MV-4-11 (cell line): ENCODE results near the gene GDF15.

Experiments
- DNase-seq: peaks from one replicate; lab custom pipeline; 2025; lab: John Stamatoyannopoulos, UW

The GDF15 gene

DNA sequence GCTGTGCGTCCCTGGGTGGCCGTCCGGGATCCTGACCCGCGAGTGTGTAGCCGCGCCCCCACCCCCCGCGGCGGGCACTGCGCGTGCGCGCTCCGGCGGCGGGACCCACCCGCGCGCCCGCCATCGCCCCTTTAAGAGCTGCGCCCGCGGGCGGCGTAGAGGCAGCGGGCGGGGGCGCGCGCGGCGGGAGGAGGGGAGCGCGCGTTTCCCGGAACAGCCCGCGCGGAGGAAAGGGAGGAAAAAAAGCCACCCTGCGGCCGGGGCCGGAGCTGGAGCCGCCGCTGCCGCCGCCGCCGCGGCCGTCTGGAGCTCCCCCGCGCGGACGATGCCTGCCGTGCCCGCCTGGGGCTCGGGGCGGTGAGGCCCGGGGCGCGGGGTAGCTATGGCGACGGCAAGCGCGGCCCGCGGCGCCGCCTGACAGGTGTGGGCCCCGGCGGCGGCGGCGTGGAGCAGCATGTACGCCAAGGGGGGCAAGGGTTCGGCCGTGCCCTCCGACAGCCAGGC is 33.3 kb downstream of the GDF15 start, which contains the start of gene SSBP4:
TSS of gene SSBP4 (plus strand) at position 204 of the 504 bp plus-strand sequence. CDS start at position 455, 251 bp downstream.
- peak; percentile 81 for DNase-seq

DNA sequence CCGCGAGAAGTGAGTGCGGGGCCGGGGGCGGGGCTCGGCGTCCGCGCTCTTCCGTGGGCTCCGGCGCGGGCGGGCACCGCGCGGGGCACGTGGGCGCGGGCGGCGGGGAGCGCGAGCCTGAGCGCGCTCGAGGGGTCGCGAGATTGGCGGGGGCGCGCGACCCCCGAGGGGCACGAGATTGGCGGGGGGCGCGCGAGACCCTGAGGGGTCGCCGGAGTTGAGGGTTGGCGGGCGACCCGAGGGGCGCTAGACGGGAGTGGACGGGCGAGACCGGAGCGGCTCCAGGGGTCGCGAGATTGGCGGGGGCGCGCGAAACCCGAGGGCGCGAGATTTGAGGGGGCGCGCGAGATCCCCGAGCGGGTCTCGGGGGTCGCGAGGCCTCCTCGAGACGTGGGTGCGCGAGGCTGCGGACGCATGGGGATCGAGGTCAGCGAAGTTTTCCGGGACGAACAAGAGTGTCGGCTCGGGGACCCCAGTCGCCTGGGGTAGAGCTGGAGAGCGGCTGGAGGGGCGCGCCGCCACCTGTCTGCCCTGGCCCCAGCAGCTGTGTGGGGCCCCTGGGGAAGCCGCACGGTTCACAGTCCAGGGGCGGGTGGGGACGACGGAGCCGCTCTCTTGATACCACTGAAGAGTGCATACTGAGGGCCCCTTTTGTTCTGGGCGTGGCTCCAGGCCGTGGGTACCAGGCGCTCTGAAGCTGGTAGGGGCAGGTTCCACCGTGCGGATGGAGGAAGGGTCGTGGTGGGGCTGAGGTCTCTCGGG is 33.9 kb downstream of the GDF15 start:
- DNase-seq, result no peak

DNA sequence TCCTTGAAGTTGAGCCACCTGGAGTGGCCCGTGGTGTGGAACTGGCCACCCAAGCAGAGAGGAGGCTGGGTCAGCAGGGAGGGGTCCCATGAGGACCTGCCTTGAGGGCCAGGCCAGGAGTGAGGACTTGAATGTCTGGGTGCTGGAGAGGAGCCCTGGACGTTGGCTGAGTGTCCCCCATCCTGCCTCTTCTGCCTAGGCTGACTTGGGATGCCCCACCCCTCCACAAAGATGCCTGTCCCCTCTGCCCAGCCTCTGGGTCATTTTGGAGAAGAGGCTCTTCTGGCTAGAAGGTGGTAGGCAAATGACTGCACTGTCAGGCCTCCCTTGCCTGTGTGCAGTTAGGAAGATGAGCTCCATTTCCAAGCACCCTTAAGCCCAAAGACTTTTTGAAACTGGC is 35.0 kb downstream of the GDF15 start:
- no peak for DNase-seq

DNA sequence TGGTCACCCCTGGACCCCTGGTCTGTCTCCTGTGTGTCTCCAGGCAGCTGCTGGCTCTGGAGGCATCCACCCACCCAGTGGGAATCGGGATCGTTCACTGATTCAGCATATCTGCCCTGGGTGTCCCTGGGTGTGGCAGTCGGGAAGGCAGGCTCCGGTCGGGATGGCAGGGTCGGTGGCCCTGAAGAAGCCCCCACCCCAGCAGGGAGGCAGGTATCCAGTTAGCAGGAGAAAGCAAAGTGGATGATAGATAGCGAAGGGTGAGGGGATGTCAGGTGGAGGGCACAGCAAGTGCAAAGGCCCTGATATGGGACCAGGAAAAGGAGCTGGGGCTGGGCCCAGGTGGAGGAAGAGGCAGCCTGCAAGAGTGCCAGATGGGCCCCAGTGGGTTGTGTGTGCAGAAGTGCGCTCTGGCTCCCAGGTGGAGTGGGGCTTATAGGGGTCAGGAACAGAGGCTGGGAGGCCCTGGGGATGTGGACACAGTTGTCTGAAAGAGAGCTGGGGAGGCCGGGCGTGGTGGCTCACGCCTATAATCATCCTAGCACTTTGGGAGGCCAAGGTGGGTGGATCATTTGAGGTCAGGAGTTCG is 35.5 kb downstream of the GDF15 start:
- no peak for DNase-seq

DNA sequence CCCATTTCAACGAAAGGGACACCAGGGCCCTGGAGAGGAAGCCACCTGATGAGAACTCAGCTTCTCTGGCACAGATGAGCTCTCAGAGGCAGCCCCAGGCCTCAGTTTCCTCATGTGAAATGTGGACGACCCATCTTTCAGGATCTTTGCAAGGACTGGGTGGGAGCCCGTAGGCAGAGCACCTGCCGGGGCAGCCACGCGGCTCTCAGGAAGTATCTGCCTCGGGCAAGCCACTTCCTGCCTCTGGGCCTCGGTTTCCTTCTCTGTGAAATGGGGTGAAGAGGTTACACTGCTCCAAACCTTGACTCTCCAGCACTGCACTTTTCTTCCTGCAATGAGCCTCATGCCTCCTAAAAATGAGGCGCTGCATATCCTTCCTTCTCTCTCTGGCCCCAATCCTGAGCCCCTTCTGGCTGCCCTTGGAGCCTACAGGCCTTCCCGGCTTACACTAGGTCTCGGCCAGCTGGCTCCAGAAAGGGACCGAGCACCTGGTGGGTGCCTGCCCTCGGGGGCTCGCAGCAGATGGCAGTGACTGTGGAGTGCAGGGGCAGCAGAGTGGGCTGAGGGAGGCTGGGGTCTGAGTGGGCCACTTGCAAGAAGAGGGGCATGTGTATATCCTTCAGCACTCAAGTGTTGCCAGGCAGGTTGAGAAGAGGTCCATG is 36.7 kb downstream of the GDF15 start:
- no peak for DNase-seq

DNA sequence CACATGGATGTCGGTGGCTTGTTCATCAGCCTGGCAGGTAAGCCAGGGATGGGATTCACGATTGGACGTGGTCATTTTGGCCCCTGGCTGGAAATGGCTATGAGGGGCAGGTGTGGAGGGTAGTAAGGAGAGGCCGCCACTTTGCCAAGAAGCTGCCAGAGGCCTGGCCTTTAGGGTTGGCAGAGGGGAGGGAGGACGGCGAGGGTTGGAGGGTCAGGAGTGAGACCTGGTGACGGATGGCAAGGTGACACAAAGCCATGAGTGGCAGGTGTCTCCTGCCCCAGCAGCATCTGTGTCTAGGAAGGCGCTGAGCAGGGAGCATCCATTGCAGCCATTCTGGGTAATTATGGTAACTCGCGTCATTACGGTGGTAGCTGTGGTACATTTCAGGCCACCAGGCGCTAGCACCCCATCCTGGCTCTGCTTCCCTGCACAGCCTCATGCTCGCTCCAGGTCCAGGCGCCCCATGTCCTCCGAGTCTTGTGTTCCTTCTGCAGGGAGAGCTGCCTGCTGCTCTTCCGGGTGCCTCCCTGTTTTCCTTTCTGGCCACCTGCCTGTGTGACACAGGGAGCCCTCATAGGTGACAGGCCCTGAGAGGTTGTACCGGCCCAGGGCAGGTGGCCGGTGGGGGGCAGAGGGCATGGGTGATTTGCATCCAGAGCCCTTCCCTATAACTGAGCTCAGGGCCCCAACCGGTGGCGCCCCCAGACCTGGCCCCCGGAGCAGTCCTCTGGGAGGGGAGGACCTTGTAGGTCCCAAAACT is 37.5 kb downstream of the GDF15 start:
- DNase-seq, result no peak

DNA sequence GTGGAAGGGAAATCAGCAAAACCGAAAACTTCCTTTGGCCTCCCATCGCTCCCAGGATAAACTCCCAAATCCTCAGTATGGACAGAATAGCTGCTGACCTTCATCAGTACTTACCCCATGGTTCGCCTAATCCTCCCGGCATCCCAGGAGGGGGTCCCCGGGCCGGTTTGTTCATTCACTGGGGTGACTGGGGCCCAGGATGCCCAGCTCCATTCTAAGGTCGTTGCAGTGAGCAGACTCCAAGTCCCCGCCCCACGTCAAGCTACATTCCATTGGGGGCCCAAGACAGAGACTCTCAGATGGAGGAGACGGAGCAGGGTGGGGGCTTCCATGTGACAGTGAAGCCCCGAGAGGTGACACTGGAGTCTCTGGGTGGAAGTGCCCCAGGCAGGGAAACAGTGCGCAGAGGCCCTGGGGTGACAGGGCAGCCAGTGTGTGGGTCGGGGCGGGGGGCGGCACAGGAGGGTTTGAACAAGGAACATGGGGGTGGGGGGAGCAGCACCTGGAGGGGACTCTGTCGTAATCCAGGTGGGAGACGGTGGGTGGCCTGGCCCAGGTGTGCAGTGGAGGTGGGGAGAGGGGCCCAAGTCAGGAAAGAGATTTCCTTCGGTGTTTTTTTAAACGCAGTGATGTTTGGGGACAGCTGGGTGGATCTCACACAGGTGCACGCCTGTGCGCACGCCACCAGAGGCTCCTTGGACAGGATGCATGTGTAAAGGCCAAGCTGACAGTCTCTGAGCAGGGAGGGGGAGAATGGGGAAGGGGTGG is 38.3 kb downstream of the GDF15 start:
- no peak for DNase-seq

DNA sequence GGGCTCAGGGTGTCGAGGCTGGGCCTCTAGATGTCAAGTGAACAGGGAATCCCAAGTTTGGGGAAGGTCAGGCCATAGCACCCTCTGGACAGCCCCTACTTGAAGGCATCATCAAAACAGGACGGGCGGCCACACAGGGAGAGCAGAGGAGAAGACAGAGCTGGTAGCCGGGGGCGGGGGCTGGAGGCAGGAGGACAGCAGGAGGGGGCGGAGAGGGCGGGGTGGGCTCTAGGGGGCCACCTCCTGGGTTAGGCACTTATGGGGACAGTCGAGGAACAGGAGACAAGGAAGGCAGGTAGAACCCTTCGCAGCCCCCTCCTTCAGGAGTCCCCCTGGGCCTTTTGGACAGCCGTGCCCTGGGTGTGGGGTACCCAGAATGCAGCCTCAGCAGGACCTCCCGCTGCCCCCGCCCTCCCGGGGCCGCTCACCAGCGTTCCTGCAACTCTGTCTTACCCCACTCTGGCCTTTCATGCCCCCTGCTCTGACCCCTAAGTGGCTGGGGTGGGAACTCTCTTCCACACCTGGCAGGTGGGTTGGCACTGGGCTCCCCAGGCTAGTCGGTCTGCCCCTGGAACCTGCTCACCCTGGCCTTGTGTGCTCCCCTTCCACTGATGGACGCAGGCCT is 39.0 kb downstream of the GDF15 start:
- DNase-seq, result no peak

DNA sequence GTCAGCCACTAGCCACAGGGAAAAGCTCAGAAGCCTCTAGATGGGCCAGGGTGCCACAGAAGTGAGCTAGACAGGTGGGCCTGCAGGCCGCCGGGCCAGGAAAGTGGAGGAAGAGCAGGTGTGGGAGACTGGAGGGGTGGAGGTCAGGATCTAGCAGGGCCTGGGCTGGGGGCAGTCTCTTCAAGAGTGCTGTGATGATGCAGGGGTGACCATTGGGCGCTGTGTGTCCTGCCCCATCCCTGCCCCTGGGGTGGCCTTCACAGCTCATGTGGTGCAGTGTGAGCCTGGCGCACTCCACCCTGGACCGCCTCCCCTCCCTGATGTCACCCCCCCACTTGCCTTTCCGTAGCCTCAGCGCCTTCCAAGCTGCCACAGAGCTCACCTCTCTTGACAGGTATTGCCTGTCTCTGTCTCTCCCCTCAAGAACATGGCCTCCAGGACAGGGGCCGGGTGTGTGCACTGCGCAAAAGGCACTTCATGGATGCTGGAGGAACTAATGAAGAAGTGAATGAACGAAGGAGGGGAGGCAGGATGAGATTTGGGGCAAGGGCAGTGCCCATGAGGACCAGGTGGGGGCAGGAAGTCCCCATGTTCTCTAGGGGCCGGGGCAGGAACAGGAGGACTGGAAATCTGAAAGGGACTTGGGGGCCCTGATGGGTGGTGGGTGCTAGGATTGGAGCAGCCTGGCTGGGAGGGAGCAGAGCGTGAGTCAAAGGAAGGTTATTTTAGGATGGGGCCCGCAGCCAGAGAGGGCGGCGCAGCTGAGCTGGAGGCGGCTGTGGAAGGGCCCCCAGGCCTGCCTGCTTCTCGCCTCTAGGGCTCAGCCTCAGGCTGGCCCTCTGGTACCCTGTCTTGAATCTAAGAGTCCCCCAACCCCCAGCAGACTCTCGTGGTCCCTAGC is 39.8 kb downstream of the GDF15 start:
- peak; percentile 43 for DNase-seq

DNA sequence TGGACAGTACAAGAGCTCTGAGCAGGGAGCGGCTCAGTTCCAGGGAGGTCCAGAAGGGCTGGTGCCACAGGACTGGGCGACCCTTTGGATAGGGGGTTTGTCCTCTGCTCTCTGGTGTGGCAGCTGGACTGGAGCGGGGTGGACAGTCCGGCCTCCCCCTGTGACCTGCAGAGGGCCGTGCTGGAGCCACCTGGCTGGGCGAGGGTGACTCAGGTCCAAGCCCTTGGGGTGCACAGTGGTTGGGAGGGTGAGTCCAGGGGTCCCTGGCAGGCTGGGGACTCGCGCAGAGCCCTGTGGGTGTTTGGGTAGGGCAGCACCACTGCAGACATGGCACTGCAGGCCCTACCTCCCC is 40.4 kb downstream of the GDF15 start:
- DNase-seq, result no peak

DNA sequence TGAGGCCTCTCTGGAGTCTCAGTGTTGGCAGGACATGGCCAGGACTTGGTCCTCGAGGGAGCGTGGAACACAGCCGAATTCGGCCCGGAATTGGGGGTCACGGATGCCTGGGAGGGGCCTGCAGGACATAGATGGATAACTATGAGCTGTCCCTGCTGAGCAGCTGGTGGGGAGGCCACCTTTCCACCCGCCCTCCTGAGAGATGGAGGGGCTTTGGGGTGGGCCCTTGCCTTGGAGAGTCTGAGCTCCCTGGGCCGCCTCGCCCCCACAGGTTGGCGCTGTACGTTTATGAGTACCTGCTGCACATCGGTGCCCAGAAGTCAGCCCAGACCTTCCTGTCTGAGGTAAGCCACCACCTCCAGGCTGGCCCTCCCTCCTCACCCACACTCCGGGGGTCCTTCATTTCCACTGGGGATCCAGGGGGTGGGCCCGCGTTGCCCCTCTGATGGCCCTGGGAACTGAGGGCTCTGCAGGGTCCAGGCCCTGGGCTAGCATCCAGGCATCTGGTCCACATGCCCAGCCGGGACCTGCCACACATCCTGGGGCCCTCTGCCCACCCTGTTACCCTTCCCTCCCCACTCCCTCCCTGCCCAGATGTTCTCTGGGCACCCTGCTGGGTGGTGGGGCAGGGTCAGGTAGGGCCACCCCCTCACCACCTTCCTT is 41.3 kb downstream of the GDF15 start:
- no peak for DNase-seq

DNA sequence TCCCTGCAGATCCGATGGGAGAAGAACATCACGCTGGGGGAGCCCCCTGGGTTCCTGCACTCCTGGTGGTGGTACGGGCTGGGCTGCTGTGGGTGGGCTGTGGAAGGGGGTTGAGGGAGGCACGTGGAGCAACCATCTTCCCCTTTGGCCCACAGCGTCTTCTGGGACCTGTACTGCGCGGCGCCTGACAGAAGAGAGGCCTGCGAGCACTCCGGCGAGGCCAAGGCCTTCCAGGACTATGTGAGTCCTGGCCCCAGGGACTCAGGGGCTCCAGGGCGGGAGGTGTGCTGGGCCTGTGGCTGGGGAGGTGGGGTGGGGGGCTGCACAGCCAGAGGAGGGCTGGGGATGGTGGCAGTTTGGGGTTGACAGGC is 41.8 kb downstream of the GDF15 start:
- no peak for DNase-seq

DNA sequence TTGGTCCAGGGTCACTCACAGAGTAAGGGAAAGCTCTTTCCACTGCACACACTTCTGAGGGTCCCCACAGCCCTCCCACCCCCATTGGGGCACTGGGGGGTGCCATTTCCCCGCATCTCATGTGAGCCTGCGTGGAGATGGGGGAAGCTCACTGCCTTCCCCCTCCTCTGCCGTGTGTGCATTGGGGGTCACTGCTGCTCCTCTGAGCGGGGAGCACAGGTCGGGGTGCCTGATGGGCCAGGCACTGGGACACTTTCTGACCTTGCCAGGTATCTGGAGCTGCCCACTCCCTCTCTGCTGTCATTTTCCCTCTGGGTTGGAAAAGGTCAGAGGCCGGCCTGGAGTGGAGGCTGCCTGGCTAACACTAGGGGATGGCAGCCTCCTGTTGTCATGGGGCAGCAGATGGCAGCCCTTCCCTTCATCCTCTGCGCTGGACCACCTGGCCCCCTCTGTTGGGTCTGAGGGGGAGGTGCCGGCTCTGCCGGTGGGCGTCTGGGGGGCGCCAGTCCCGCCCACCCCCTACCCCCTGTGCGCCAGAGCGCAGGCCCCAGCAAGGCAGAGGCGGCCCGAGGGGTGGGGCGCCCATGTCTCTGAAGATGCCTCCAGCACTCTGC is 42.3 kb downstream of the GDF15 start:
- DNase-seq, result no peak

DNA sequence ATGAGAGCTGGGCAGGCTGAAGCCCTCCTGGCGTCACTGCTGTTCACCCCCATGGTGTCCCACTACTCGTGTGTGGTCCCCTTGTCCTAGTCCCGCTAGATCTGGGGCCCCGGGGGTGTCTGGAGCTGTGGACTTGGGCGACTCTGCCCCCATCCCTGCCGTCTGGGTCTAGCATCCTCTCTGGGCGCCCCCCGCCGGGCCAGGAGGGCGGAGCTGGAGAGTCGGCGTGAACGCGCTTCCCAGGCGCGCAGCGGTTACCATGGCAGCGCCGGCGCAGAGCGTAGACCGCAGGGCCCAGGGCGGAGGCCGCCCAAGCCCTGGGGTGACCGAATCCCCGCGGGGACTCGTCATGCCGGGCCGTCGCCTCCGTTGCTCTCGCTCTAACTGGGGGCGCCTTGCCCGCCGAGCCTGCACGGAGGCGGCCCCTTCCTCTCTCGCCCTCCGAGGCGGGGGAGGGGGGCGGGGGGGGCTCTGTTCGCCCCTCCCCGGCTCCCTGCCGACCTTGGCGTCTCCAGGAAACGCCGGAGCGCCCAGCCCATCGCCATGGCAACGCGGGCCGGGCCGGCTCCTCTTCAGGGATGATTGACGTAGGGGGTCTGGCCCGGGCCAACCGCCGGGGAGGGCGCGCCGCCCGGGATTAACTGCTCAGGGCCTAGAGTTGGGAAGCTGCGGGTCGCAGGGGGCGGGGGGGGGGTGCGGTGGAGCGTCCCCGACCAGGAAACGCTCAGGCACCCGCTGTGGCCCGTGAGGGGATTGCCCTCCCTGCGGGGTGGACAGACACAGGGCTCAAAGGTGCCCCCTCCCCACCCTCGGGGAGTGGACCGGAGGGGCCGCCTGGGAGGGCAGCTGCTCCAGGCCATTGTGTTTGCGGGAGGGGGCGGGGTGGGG is 43.1 kb downstream of the GDF15 start:
- DNase-seq, result peak; percentile 80

DNA sequence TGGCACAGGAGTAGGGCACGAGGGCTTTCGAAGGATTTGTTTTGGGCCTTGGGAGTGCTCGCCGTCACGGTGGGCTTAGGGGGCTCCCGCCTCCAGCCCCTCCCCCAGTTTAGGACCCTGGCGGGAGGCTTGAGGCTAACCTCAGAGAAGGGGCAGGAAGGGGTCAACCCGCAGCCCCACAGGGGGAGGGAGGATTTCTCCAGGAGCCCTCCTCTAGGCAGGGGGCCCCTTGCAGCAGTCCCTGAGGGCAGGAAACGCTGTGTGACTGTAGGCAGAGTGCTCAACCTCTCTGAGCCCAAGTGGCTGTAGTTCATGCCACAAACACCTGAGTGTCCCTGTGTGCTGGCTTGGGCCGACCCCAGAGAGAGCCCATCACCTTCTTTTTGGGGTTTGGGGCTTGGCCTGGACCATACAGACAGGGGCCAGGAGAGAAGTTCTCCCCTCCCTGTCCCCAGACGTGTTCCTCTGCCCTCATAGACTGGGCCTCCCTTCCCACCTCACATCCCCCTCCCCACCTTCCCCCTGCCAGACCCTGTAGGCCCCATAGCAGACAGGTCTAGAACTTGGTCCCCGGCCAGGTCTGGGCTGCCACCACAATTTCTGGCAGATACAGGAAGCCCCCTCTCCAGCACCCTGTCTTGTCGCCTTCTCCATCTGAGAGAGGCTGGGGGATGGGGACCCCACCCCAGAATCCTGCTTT is 43.9 kb downstream of the GDF15 start:
- DNase-seq, result no peak

DNA sequence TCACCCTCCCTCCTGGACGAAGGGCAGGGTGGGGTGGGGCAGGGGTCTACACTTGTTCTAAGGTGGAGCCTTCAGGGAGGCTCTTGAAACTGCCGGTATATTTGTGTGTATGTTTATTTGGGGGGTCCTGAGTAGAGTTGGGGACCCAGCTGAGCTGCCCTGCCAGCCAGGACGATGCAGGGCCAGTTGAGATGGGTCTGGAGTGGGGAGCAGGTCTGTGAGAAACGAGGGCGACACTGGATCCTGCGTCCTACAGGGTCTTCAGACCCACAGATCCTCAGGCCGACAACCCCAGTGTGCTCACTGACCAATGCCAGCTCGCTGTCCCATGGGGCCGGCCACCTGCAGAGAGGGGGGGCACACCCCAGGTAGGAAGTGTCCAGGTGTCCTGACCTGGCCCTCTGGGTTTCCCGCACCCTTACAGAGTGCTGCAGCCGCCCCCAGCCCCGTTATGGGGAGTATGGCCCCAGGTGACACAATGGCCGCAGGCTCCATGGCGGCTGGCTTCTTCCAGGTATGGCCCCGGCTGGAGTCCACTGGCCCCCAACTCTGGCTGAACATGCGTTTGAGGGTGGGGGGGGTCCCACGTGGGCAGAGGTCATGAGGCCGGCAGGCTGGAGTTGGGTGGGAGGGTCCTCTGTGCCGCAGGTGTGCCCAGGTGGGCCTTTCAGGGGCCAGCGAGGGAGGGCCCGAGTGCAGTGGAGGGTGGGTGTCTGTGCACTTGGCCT is 44.6 kb downstream of the GDF15 start:
- DNase-seq, result no peak
